Testis (tissue), 3 donors: ENCODE data around the gene DTNA. TPM values are rescaled to one million over a fixed set of nuclear protein-coding genes. Genes with fewer than 3 reads are reported as not detected.

ENCODE experiments used
- DNase-seq: peaks from one replicate; pipeline ENCODE4 v3.0.0-alpha.2; 2019
- H3K27ac ChIP-seq, 2 donors: fragments of 200-600 bp; sonication (generic); one replicate each; pipeline ENCODE4 v1.5.1; 2019
- H3K27me3 ChIP-seq: fragments of 200-600 bp; sonication (generic); one replicate; pipeline ENCODE4 v1.5.1; 2019
- H3K36me3 ChIP-seq: fragments of 200-600 bp; sonication (generic); one replicate; pipeline ENCODE4 v1.5.1; 2017; ENCODE audit warnings: low read depth; ENCODE audit errors: missing control alignments
- H3K4me1 ChIP-seq: fragments of 200-600 bp; sonication (generic); one replicate; pipeline ENCODE4 v1.5.1; 2019
- H3K4me3 ChIP-seq, 2 donors: fragments of 200-600 bp; sonication (generic); one replicate each; pipeline ENCODE4 v1.5.1; 2017 to 2019
- H3K9me3 ChIP-seq: fragments of 200-600 bp; sonication (generic); one replicate; pipeline ENCODE4 v1.5.1; 2017
- CTCF ChIP-seq, 3 experiments: fragments of 450-650 bp in 2 of 3; fragments of 200-600 bp in 1 of 3; sonication (generic) in 1 of 3; IDR thresholded peaks; one replicate each; pipeline ENCODE4 v1.5.1; 2016 to 2019; ENCODE audit warnings: antibody characterized with exemption in 3 of 3, mild to moderate bottlenecking in 2 of 3, moderate library complexity in 1 of 3
- POLR2A ChIP-seq: fragments of 450-650 bp; IDR thresholded peaks from one replicate; pipeline ENCODE4 v1.6.1; 2017; ENCODE audit warnings: antibody characterized with exemption, mild to moderate bottlenecking, moderate library complexity
- WGBS, 2 donors: methylation state at CpG; one replicate each; pipeline ENCODE4 v1.1.5; 2018; 5-methylcytosine and 5-hydroxymethylcytosine counted together
- intact Hi-C: fragments of 100-400 bp; cut with DNase I; formaldehyde crosslinking; loops from one replicate; pipeline ENCODE4 v1.15.1; 2023; ENCODE audit warnings: low total_unique reads
- polyA plus RNA-seq: library from polyadenylated mRNA; stranded (reverse); fragments of 350-450 nt; fragmentation: Illumina TruSeq; extraction: RNeasy Lipid Tissue Mini Kit (QIAGEN cat#74804); gene quantifications from one replicate; pipeline ENCODE4 v1.2.3, GENCODE V29; 2014; ENCODE audit warnings: low read depth, low replicate concordance; ENCODE audit not compliant: insufficient read depth
- total RNA-seq, 2 donors: library from RNA; depleted of rRNA; stranded (reverse); fragments of >200 nt; gene quantifications; one replicate each; pipeline ENCODE4 v1.2.3, GENCODE V29; 2016

DTNA gene
- total and polyA plus RNA-seq, 3 donors from 2014 or later, result 18.9 to 96.0 (median 69.1) TPM

DNA sequence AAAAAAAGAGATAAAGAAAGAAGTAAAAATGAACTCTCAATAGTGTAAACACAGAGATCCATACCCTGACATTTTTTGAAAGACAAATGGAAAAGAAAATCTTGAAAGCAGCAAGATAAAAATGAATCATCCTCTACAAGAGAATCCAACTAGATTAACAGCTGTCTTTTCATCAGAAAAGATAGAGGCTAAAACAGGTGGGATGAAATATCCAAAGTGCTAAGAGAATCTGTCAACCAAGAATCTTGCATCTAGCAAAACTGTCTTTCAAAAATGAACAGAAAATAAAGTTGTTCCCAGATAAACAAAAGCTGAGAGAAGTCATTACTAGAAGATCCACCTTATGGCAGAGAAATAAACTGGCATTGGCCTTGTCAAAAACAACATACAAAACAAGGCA is 213.8 kb downstream of the DTNA start:
- Histone ChIP-seq H3K4me3 (no peak overlapping the region), H3K27ac (no peak overlapping the region), H3K36me3 (no peaks in the 10 kb centered on the region), H3K4me1 (no peaks in the 10 kb centered on the region), H3K9me3 (no peaks in the 10 kb centered on the region), H3K27me3 (no peaks in the 10 kb centered on the region)
- TF ChIP-seq CTCF (IDR thresholded peaks at IDR 0.05), result no peak
- no peak for TF ChIP-seq POLR2A
- DNase-seq, result no peak
- intact Hi-C loops, result no loop called here

DNA sequence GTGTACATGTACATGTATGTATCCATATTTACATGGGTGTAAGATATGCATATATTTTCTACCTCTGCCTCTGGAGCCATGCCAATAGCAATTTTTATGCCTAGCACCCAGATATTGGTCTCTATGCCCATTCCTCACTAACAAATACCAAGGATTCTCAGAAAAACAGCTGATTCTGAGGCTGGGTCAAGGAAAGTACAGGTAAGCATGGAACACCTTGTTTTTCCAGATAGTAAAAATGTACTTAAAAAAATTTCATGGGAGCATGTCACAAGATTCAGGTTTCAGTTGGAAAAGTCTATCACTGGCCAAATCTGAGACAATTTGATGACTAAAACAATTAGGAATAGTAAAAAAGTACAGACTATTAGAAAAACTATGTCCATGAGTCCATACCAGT is 216.6 kb downstream of the DTNA start:
- H3K9me3 ChIP-seq, result no peaks in the 10 kb centered on the region
- no peaks in the 10 kb centered on the region for H3K4me1 ChIP-seq
- H3K36me3 ChIP-seq, result no peaks in the 10 kb centered on the region
- TF ChIP-seq POLR2A (no peak), CTCF (IDR thresholded peaks at IDR 0.05) (no peak)
- DNase-seq, result no peak
- H3K4me3 ChIP-seq, result no peak overlapping the region
- intact Hi-C loops, result no loop called here
- no peaks in the 10 kb centered on the region for H3K27me3 ChIP-seq
- H3K27ac ChIP-seq, result no peak overlapping the region

GRCh38 chr18:34928088-34928753 is 218.1 kb downstream of the DTNA start:
- WGBS, 2 donors, result 82 to 83% methylated on average over 7 of the region's 7 CpGs
- Histone ChIP-seq H3K9me3 (no peaks in the 10 kb centered on the region), H3K4me1 (no peaks in the 10 kb centered on the region), H3K36me3 (no peaks in the 10 kb centered on the region), H3K27me3 (no peaks in the 10 kb centered on the region), H3K27ac (no peak overlapping the region), H3K4me3 (no peak overlapping the region)
- TF ChIP-seq CTCF (IDR thresholded peaks at IDR 0.05), result no peak
- TF ChIP-seq POLR2A, result no peak
- no peak for DNase-seq
- intact Hi-C loops, result no loop called here

- H3K36me3 ChIP-seq, result no peaks in the 10 kb centered on the region
- no peaks in the 10 kb centered on the region for H3K9me3 ChIP-seq
- no peak for TF ChIP-seq POLR2A
- no peaks in the 10 kb centered on the region for H3K27me3 ChIP-seq
- intact Hi-C loops, result no loop called here
- H3K4me1 ChIP-seq, result no peaks in the 10 kb centered on the region
- DNase-seq, result no peak
- H3K4me3 ChIP-seq, result no peak overlapping the region
- no peak overlapping the region for H3K27ac ChIP-seq
- 90% methylated on average over 1 of the region's 1 CpG for WGBS, 2 donors
Observed at GRCh38 chr18:34928754-34929335, 218.7 kb downstream of the DTNA start.

DNA sequence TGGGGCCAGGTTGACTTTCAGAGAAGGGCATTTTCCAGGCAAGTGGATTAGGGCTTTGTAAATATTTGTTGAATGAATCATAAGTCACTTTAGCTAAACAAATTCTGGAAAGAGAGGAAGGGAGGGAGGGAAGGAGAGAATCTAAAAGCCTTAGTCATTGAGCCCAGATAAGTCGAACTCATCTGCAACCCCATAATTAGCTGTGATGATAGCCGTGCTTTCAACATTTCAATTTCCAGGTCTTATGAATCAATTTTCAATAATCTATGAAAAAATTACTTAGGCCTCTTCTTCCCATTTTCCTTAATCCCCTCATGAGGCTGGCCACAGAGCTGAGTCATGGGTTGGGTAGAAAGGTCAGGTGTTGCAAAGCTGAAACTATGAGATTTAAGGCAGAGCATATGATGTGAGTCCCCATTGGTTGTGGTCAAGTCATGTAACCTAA is 219.3 kb downstream of the DTNA start:
- Histone ChIP-seq H3K4me1 (no peaks in the 10 kb centered on the region), H3K27me3 (no peaks in the 10 kb centered on the region), H3K9me3 (no peaks in the 10 kb centered on the region), H3K36me3 (no peaks in the 10 kb centered on the region), H3K27ac (no peak overlapping the region), H3K4me3 (no peak overlapping the region)
- intact Hi-C loops, result no loop called here
- DNase-seq, result no peak
- TF ChIP-seq CTCF (IDR thresholded peaks at IDR 0.05) (no peak), POLR2A (no peak)
- 82 to 92% methylated on average over 2 of the region's 2 CpGs for WGBS, 2 donors
